A673 (cell line): ENCODE results near the gene UBE2L3. TPM values are rescaled to one million over a fixed set of nuclear protein-coding genes. Genes with fewer than 3 reads are reported as not detected.
"Not testable (repeated sequence)": the region's sequence is repeated elsewhere in the genome, so short reads cannot be mapped to it uniquely, and the experiment has no call there.

ENCODE experiments used
- BruUV-seq: library from RNA; stranded (reverse); fragments of 400-500 nt; replicated peaks from 2 replicates; lab custom pipeline; 2021; lab: Mats Ljungman, UMichigan
- CTCF ChIA-PET: fragments of 300-600 bp; sonication (Branson Sonifier 250); formaldehyde crosslinking; loops from one replicate; lab custom pipeline; 2022; ENCODE audit warnings: antibody characterized with exemption; lab: Charles Lee
- POLR2A ChIA-PET: fragments of 300-600 bp; sonication (Branson Sonifier 250); formaldehyde crosslinking; loops from one replicate; lab custom pipeline; 2022; ENCODE audit warnings: antibody characterized with exemption; ENCODE audit not compliant: low non-redundant PET; lab: Charles Lee
- DNase-seq: peaks from one replicate; pipeline ENCODE4 v3.0.0-alpha.2; 2015; ENCODE audit warnings: low spot score
- H3K27ac ChIP-seq: fragments of 200-600 bp; sonication (generic); 2 replicates; pipeline ENCODE4 v1.5.1; 2016; ENCODE audit warnings: mixed run types, low read depth, mild to moderate bottlenecking, mixed read lengths, antibody characterized with exemption, low read length; ENCODE audit not compliant: poor library complexity, severe bottlenecking
- H3K27me3 ChIP-seq: fragments of 200-600 bp; sonication (generic); replicated peaks from 2 replicates; pipeline ENCODE4 v1.6.1; 2017; ENCODE audit warnings: mixed run types, low read depth, mild to moderate bottlenecking, mixed read lengths, antibody characterized with exemption, low read length; ENCODE audit not compliant: insufficient read depth, poor library complexity
- H3K36me3 ChIP-seq: fragments of 200-600 bp; sonication (generic); 2 replicates; pipeline ENCODE4 v1.6.1; 2016; ENCODE audit warnings: mixed run types, mild to moderate bottlenecking, mixed read lengths, antibody characterized with exemption, low read length; ENCODE audit not compliant: insufficient read depth, poor library complexity, severe bottlenecking
- H3K4me1 ChIP-seq: fragments of 200-600 bp; sonication (generic); 2 replicates; pipeline ENCODE4 v1.6.1; 2017; ENCODE audit warnings: mixed run types, mild to moderate bottlenecking, mixed read lengths, antibody characterized with exemption, low read length; ENCODE audit not compliant: insufficient read depth, poor library complexity, severe bottlenecking
- H3K4me3 ChIP-seq: fragments of 200-600 bp; sonication (generic); 2 replicates; pipeline ENCODE4 v1.5.1; 2016; ENCODE audit warnings: low read depth, mixed run types, mild to moderate bottlenecking, mixed read lengths, low read length; ENCODE audit not compliant: poor library complexity, severe bottlenecking
- H3K9me3 ChIP-seq: fragments of 200-600 bp; sonication (generic); 2 replicates; pipeline ENCODE4 v1.6.1; 2016; ENCODE audit warnings: mixed run types, low read depth, mild to moderate bottlenecking, mixed read lengths, antibody characterized with exemption, low read length; ENCODE audit not compliant: poor library complexity, severe bottlenecking
- CTCF ChIP-seq: fragments of 300-800, 200-600 bp; sonication (generic); conservative IDR thresholded peaks from 2 replicates; pipeline ENCODE4 v1.5.1; 2017; ENCODE audit warnings: low read depth, mild to moderate bottlenecking, antibody characterized with exemption, low read length, moderate library complexity, mixed read lengths
- EZH2 ChIP-seq: fragments of 200-600 bp; sonication (generic); IDR thresholded peaks from 2 replicates; pipeline ENCODE4 v1.6.1; 2017; ENCODE audit warnings: borderline replicate concordance, low read depth, mild to moderate bottlenecking, mixed read lengths, antibody characterized with exemption, low read length; ENCODE audit not compliant: poor library complexity, severe bottlenecking
- intact Hi-C: fragments of 100-400 bp; cut with micrococcal nuclease; formaldehyde crosslinking; loops from one replicate; pipeline ENCODE4 v1.10.0; 2022; ENCODE audit not compliant: unreplicated experiment
- total RNA-seq: library from RNA; stranded (reverse); gene quantifications from 2 replicates; pipeline ENCODE4 v1.2.3, GENCODE V29; 2021

UBE2L3 gene
- total RNA-seq, 1 experiment from 2014 or later: 118 TPM

- Histone ChIP-seq H3K4me1 (no peaks in the 10 kb centered on the region), H3K36me3 (no peaks in the 10 kb centered on the region), H3K9me3 (no peaks in the 10 kb centered on the region), H3K27me3 (no peaks in the 10 kb centered on the region), H3K27ac (no peak overlapping the region), H3K4me3 (no peak overlapping the region)
- intact Hi-C loops: no loop called here
- ChIA-PET POLR2A (no interaction called here), CTCF (no interaction called here)
- TF ChIP-seq EZH2 (no peak), CTCF (no peak)
- no peak for DNase-seq
- no TSS peak for BruUV-seq
Observed at GRCh38 chr22:21563912-21564311, 3.6 kb upstream of the UBE2L3 start.

- CTCF ChIA-PET: no interaction called here
- H3K36me3 ChIP-seq: no peaks in the 10 kb centered on the region
- DNase-seq: no peak
- no TSS peak for BruUV-seq
- H3K27ac ChIP-seq: no peak overlapping the region
- intact Hi-C loops: no loop called here
- POLR2A ChIA-PET: no interaction called here
- no peaks in the 10 kb centered on the region for H3K9me3 ChIP-seq
- TF ChIP-seq CTCF (no peak), EZH2 (no peak)
- H3K4me1 ChIP-seq: peaks cover 2% of the 10 kb centered on the region
- H3K4me3 ChIP-seq: no peak overlapping the region
- no peaks in the 10 kb centered on the region for H3K27me3 ChIP-seq
Observed at GRCh38 chr22:21564411-21564810, 3.1 kb upstream of the UBE2L3 start.

- CTCF ChIA-PET: interaction anchor here (0.7 kb wide), 1 partner anchor 1018 kb away, joined by 6 read pairs; no protein-coding TSS in a partner anchor
- POLR2A ChIA-PET: no interaction called here
- Histone ChIP-seq H3K27me3 (no peaks in the 10 kb centered on the region), H3K36me3 (no peaks in the 10 kb centered on the region), H3K9me3 (no peaks in the 10 kb centered on the region), H3K4me3 (peak overlapping the region; percentile 97), H3K27ac (peak overlapping the region; percentile 99), H3K4me1 (peaks cover 19% of the 10 kb centered on the region)
- intact Hi-C loops: no loop called here
- DNase-seq: peak; percentile 39
- TF ChIP-seq CTCF (no peak), EZH2 (no peak)
- BruUV-seq: TSS peak; percentile 79
Observed at GRCh38 chr22:21568347-21569075, 997 bp downstream of the UBE2L3 start.

- Histone ChIP-seq H3K27ac (peak overlapping the region; percentile 99), H3K4me1 (peaks cover 19% of the 10 kb centered on the region), H3K4me3 (peak overlapping the region; percentile 97)
- intact Hi-C loops, H3K36me3 ChIP-seq, POLR2A ChIA-PET, H3K9me3 ChIP-seq, BruUV-seq, H3K27me3 ChIP-seq, DNase-seq: not testable (repeated sequence)
- CTCF ChIA-PET: interaction anchor here (0.7 kb wide), 1 partner anchor 1019 kb away, joined by 6 read pairs; no protein-coding TSS in a partner anchor
Observed at GRCh38 chr22:21569076-21569427, 1.5 kb downstream of the UBE2L3 start.
